ENCODE data around the gene CPS1.

The CPS1 gene

DNA sequence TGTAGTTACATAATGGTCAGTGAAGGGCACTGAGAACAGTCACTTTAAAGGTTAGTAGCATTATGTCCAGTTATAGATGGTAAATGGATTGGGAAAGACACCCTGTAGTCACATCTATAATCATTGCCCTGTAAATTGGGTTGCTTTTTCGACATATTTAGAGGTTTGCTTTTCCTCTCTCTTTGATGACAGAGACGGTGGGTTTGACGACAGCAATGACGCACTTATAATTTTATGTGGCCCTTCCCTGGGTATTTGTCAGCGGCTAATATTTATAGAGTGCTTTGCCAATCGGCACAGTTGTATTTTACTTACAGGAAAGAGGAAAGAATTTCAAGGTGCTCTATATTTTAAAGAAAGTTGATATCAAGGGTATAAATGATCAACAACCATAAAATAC is 2.8 kb downstream of the CPS1 start:
- no peaks in the 10 kb centered on the region for H3K9me3 ChIP-seq (ENCODE audit: control insufficient read depth, insufficient read depth, low read length)
- no peaks in the 10 kb centered on the region for H3K36me3 ChIP-seq (ENCODE audit: insufficient read depth, low read length)
- no peak overlapping the region for H3K9ac ChIP-seq (ENCODE audit: low read depth, low read length)
- peaks cover 14% of the 10 kb centered on the region; the same call in 1 of the 2 replicates for H3K4me1 ChIP-seq (ENCODE audit: insufficient read depth, low read length)

DNA sequence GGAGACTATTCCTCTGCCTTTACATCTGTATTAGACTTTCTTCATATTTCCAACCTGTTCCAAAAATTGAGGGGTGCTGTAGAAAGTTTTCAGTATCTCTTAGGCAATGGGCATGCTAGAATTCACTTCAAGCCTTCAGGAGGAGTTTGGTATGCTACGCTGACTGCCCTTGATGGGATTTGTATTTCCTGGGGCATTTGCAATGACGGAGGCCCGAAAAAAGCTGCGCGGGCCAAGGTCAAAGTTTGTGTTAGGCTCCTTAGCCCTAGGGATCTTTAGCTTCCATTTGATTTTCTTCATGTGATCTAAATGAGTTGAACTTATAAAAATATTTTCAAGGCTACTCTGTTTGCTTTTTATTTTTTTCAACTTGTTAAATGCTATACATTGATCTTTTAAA is 5.1 kb downstream of the CPS1 start:
- peaks cover 9% of the 10 kb centered on the region; the same call in 1 of the 2 replicates for H3K4me1 ChIP-seq (ENCODE audit: insufficient read depth, low read length)
- no peak overlapping the region for H3K9ac ChIP-seq (ENCODE audit: low read depth, low read length)
- H3K36me3 ChIP-seq (ENCODE audit: insufficient read depth, low read length), result no peaks in the 10 kb centered on the region
- H3K9me3 ChIP-seq (ENCODE audit: control insufficient read depth, insufficient read depth, low read length), result no peaks in the 10 kb centered on the region

DNA sequence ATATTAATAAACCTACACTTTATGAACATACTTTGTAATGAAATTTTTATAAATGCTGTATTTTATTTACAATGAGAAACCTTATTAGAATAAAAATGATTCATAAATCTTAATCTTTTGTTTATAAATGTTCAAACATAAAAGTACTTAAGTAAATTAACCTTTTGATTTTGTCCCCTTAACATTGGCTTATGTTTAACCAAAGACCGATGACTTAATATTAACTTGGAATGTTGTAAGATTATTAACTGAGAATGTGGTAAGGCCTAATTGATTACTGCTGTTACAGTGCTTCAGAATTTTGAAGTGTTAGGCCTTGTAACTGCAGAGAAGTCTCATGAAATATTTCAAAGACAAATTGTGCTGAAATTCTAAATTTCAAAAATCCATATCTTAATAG is 5.7 kb downstream of the CPS1 start:
- peaks cover 8% of the 10 kb centered on the region; the same call in 1 of the 2 replicates for H3K4me1 ChIP-seq (ENCODE audit: insufficient read depth, low read length)
- no peaks in the 10 kb centered on the region for H3K36me3 ChIP-seq (ENCODE audit: insufficient read depth, low read length)
- H3K9me3 ChIP-seq (ENCODE audit: control insufficient read depth, insufficient read depth, low read length), result no peaks in the 10 kb centered on the region
- H3K9ac ChIP-seq (ENCODE audit: low read depth, low read length), result no peak overlapping the region

DNA sequence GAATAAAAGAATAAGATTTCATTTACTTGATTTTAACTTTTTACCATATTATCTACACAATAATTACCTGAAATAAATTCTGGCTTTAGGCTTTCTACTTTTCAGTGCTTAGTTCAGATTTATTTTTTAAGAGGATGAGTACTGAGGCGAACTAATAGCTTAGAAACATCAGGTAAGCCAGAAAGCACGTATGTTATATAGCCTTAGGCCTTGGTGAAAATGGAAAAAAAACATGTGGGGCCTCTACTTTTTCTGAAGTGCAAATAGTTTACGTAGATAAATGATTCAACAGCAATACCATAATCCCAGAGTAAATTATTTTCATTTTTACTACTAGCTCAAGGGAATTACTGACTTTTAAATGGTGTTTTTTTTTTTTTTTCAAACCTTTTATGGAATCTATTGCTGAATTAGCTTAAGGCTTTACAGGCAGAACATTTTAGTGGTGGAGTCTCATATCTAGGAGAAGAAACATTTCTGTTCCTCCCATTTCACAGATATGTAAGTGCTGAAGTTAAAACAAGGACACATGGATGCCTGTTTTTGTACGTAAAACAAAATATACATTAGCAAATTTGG is 6.2 kb downstream of the CPS1 start:
- Histone ChIP-seq H3K9ac (ENCODE audit: low read depth, low read length) (no peak overlapping the region), H3K9me3 (ENCODE audit: control insufficient read depth, insufficient read depth, low read length) (no peaks in the 10 kb centered on the region), H3K4me1 (ENCODE audit: insufficient read depth, low read length) (peaks cover 5% of the 10 kb centered on the region; the same call in 1 of the 2 replicates), H3K36me3 (ENCODE audit: insufficient read depth, low read length) (no peaks in the 10 kb centered on the region)

DNA sequence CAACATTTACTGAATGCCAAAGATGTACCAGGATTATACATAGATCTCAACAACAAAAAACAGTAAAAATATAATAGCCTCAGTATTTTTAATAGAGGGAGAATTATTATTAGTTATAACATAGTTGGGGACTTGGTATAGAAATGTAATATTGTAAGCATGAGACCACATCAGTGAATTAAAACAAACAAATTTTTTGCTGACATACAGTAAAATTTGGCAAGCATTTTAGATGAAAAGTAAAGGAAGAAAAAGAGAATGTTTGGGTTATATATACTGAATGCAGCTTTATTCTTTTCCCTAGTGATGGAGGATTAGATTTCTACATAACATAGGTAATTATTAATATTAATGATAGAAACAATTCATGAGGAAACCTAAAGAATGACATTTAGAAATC is 10.9 kb downstream of the CPS1 start:
- no peak overlapping the region for H3K9ac ChIP-seq (ENCODE audit: low read depth, low read length)
- H3K9me3 ChIP-seq (ENCODE audit: control insufficient read depth, insufficient read depth, low read length), result no peaks in the 10 kb centered on the region
- peaks cover 12% of the 10 kb centered on the region; the same call in 1 of the 2 replicates for H3K4me1 ChIP-seq (ENCODE audit: insufficient read depth, low read length)
- no peaks in the 10 kb centered on the region for H3K36me3 ChIP-seq (ENCODE audit: insufficient read depth, low read length)

DNA sequence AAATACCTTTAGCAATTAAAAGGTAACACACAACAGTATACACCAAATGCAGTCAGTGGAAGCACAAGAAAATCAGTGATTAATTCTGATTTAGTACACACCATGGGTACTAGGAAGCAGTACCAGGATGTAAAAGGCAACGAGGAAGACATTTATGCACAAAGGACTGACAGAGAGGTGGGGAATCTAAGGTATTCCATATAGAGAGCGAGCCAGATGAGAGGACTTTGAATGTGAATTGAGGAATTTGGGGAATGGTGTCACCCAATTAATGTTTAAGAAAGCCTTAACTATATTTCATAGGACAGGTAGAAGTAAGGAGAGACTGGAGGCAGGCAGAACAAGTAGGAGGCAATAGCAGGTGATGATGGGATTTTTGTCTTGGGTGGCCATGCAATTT is 11.7 kb downstream of the CPS1 start:
- Histone ChIP-seq H3K9ac (ENCODE audit: low read depth, low read length) (no peak overlapping the region), H3K36me3 (ENCODE audit: insufficient read depth, low read length) (no peaks in the 10 kb centered on the region), H3K4me1 (ENCODE audit: insufficient read depth, low read length) (peaks cover 12% of the 10 kb centered on the region; the same call in 1 of the 2 replicates), H3K9me3 (ENCODE audit: control insufficient read depth, insufficient read depth, low read length) (no peaks in the 10 kb centered on the region)

DNA sequence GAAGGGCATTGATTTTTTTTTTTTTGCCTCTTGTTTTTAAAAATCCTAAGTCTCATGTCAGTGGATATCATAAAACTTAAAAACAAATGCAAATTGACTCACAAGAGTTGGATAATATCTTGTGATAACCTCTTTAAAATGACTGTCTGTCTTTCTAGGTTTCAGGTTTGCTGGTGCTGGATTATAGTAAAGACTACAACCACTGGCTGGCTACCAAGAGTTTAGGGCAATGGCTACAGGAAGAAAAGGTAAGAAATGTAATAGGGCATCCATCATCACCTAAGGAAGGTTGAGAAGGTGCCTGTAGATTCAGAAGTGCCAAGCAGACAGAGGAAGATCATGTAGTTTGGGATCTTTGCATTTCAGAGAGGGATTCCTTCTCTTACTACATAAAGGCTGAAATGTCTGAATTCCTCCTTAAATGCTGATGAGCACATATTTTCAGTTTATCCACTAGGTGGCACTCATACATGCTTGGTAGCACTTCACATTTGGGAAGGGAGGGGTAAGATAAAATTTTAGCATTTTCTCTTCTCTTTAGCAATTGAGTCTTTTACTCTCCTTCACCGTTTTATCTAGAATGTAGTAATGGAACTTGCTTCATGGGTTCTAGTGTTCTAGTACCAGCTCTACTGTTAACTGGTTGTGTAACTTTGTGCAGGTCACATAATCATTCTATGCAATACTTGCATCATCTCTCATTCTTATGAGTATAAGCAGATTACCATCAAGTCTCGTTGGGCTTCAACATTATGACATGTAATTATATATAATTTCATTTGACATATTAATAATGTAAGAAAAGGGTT is 21.1 kb downstream of the CPS1 start:
- H3K9ac ChIP-seq (ENCODE audit: low read depth, low read length), result no peak overlapping the region
- H3K4me1 ChIP-seq (ENCODE audit: insufficient read depth, low read length), result peaks cover 6% of the 10 kb centered on the region; the same call in 1 of the 2 replicates
- H3K9me3 ChIP-seq (ENCODE audit: control insufficient read depth, insufficient read depth, low read length), result no peaks in the 10 kb centered on the region
- H3K36me3 ChIP-seq (ENCODE audit: insufficient read depth, low read length), result no peaks in the 10 kb centered on the region; the same call in 1 of the 2 replicates

DNA sequence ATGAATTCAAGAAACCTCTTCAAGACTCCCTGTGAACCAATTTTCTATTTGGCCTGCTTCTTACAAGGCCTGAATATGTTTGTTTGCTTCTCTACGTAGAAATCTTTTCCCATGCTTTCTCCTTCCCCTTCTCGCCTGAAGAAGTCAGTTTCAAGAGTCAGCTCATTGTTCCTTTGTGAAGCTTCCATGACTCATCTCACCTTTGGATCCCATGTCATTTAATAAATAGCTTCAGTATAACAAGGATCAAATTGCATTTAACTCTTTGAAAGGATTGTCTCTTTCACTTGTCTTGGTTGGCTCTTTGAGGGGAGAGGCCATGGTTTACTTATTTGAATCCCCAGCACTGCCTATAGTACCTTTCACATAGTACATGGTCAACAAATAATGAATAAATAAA is 28.4 kb downstream of the CPS1 start:
- 0 out of 2 replicates have a peak, but pooled peaks cover 6% of the 10 kb centered on the region for H3K4me1 ChIP-seq (ENCODE audit: insufficient read depth, low read length)
- no peaks in the 10 kb centered on the region for H3K36me3 ChIP-seq (ENCODE audit: insufficient read depth, low read length)
- H3K9ac ChIP-seq (ENCODE audit: low read depth, low read length), result no peak overlapping the region
- no peaks in the 10 kb centered on the region for H3K9me3 ChIP-seq (ENCODE audit: control insufficient read depth, insufficient read depth, low read length)

DNA sequence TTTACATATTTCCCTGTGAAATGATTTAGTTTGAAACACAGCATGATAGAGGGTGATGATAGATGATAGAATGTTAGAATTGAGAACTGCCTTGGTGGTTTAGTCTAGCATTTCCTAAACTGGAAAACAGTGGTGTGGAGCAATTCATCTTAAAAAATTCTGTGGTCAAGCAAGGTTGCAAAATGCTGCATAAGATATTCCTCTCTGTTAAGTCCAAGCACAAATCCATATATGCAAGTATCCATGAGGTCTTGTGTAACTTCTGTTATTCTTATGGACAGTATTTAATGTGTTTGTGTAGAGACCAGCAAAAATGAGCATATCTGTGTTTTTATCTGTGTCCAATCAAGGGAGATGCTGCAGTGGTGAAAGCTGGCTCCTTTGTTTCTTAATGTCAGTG is 30.0 kb downstream of the CPS1 start:
- H3K36me3 ChIP-seq (ENCODE audit: insufficient read depth, low read length), result no peaks in the 10 kb centered on the region
- no peak overlapping the region for H3K9ac ChIP-seq (ENCODE audit: low read depth, low read length)
- H3K9me3 ChIP-seq (ENCODE audit: control insufficient read depth, insufficient read depth, low read length), result no peaks in the 10 kb centered on the region
- 0 out of 2 replicates have a peak, but pooled peaks cover 6% of the 10 kb centered on the region for H3K4me1 ChIP-seq (ENCODE audit: insufficient read depth, low read length)

DNA sequence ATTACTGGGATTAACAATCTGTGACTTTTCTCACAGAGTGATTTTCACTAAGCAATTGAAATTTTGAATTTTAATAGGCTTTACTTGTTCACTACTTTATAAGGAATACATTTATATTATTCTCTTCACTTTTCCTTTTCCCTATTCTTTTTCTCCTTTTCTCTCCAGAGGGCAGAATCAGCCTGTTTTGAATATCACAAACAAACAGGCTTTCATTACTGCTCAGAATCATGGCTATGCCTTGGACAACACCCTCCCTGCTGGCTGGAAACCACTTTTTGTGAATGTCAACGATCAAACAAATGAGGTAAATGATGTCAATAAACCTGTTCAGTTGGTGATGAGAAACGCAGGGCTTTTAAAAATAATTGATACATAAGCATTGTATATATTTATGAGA is 35.3 kb downstream of the CPS1 start:
- Histone ChIP-seq H3K36me3 (ENCODE audit: insufficient read depth, low read length) (no peaks in the 10 kb centered on the region), H3K4me1 (ENCODE audit: insufficient read depth, low read length) (peaks cover 7% of the 10 kb centered on the region; the same call in 1 of the 2 replicates), H3K9me3 (ENCODE audit: control insufficient read depth, insufficient read depth, low read length) (no peaks in the 10 kb centered on the region), H3K9ac (ENCODE audit: low read depth, low read length) (no peak overlapping the region)

DNA sequence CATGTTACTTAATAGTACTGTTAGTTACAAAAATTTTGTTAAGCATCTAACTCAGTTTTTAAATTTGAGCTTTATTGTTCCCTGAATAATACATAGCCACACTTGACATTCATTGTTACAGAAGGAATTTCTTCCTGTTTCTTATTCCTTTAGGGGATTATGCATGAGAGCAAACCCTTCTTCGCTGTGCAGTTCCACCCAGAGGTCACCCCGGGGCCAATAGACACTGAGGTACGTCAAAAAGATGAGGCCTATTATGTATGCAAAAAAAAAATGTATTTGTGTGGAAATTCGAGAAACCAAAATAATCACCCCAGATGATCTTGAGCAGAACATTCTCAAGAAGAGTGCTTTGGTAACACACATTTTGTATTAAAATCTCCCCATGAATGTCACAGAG is 36.3 kb downstream of the CPS1 start:
- H3K4me1 ChIP-seq (ENCODE audit: insufficient read depth, low read length), result peaks cover 7% of the 10 kb centered on the region; the same call in 1 of the 2 replicates
- H3K9me3 ChIP-seq (ENCODE audit: control insufficient read depth, insufficient read depth, low read length), result no peaks in the 10 kb centered on the region
- no peaks in the 10 kb centered on the region for H3K36me3 ChIP-seq (ENCODE audit: insufficient read depth, low read length)
- H3K9ac ChIP-seq (ENCODE audit: low read depth, low read length), result no peak overlapping the region

DNA sequence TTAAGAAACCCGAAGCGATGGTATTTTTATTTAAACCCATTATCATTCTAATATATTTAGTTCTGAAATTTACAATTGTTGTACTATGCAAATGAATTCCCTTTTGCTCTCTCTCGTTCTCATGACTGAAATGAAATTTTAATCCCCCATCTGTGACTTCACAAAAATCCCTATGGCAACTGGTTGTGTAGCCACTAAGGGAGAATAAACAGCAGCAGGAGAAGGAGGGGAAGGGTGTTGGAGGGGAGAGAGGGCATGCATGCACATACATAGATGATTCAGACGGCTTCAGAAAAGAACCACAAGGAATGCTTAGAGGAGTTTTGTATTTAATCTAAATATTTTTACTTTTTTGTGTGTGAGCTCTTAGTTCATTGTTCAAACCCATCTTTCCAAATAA is 36.8 kb downstream of the CPS1 start:
- Histone ChIP-seq H3K36me3 (ENCODE audit: insufficient read depth, low read length) (no peaks in the 10 kb centered on the region), H3K9me3 (ENCODE audit: control insufficient read depth, insufficient read depth, low read length) (no peaks in the 10 kb centered on the region), H3K9ac (ENCODE audit: low read depth, low read length) (no peak overlapping the region), H3K4me1 (ENCODE audit: insufficient read depth, low read length) (peaks cover 7% of the 10 kb centered on the region; the same call in 1 of the 2 replicates)

DNA sequence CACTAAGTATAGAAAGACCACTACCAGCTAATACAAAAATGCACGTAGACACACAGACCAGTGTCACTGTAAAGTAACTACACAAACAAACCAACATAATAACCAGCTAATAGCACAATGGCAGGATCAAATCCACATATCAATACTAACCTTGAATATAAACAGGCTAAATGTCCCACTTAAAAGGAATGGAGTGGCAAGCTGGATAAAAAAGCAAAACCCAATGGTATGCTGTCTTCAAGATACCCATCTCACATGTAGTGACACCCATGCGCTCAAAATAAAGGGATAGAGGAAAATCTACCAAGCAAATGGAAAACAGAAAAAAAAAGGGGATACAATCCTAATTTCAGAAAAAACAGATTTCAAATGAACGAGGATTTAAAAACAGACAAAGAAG is 41.8 kb downstream of the CPS1 start:
- no peaks in the 10 kb centered on the region; the same call in 1 of the 2 replicates for H3K36me3 ChIP-seq (ENCODE audit: insufficient read depth, low read length)
- H3K9ac ChIP-seq (ENCODE audit: low read depth, low read length), result no peak overlapping the region
- no peaks in the 10 kb centered on the region for H3K9me3 ChIP-seq (ENCODE audit: control insufficient read depth, insufficient read depth, low read length)
- peaks cover 6% of the 10 kb centered on the region; the same call in 1 of the 2 replicates for H3K4me1 ChIP-seq (ENCODE audit: insufficient read depth, low read length)

DNA sequence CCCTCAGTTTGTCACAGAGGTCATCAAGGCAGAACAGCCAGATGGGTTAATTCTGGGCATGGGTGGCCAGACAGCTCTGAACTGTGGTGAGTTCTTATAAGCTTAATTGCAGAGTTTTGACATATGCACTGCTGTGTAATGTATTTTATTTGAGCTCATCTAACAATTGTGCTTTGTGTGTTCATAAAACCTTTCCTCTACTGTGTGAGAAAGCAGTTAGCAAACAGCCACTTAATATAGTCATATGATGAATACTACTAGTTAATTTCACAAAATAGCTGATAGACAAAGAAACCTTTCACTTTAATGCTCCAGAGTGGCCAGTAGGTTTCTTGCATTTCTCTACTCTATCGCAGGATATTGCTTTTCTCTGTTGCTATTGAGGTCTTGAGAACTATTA is 43.1 kb downstream of the CPS1 start:
- no peaks in the 10 kb centered on the region for H3K9me3 ChIP-seq (ENCODE audit: control insufficient read depth, insufficient read depth, low read length)
- H3K36me3 ChIP-seq (ENCODE audit: insufficient read depth, low read length), result no peaks in the 10 kb centered on the region; the same call in 1 of the 2 replicates

DNA sequence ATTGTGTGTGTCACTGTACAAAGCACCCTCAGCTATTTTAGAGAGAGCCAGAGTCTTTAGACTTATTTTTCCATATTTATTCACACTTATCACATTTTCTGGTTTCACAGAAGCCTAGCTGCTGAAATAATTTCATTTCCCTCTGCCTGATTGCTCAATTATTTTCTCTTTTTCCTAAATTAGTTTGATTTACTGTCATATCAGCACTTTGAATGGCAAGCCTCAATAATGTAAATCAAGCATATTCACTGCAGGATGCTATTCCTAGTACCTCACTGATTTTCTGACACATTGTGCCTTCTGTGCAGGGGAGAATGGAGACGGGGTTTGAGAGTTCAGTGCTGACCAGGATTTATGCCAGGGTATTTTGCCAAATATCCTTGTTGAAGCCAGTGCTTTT is 48.3 kb downstream of the CPS1 start:
- Histone ChIP-seq H3K9me3 (ENCODE audit: control insufficient read depth, insufficient read depth, low read length) (no peaks in the 10 kb centered on the region), H3K4me1 (ENCODE audit: insufficient read depth, low read length) (no peaks in the 10 kb centered on the region), H3K36me3 (ENCODE audit: insufficient read depth, low read length) (no peaks in the 10 kb centered on the region; the same call in 1 of the 2 replicates), H3K9ac (ENCODE audit: low read depth, low read length) (no peak overlapping the region)

More for the DNA sequence above, 43.1 kb downstream of the CPS1 start:
- H3K4me1 ChIP-seq (ENCODE audit: insufficient read depth, low read length), result no peaks in the 10 kb centered on the region
- no peak overlapping the region for H3K9ac ChIP-seq (ENCODE audit: low read depth, low read length)
